GM06990 (cell line): ENCODE measurements around the gene POLE.
A peak's percentile ranks its signal among the peaks of the same experiment; 100 is the strongest.
"Not testable (repeated sequence)": the region's sequence is repeated elsewhere in the genome, so short reads cannot be mapped to it uniquely, and the experiment has no call there.

Experiments used
- DNase-seq: peaks from one replicate; pipeline ENCODE4 v3.0.0-alpha.2; 2011; ENCODE audit not compliant: insufficient read length; ENCODE audit errors: extremely low read depth
- H3K27me3 ChIP-seq: replicated peaks from 2 replicates; pipeline ENCODE4 v1.6.0; 2011; ENCODE audit warnings: low read length; ENCODE audit not compliant: control insufficient read depth, insufficient read depth
- H3K36me3 ChIP-seq: 2 replicates; pipeline ENCODE4 v1.5.1; 2011; ENCODE audit warnings: low read length; ENCODE audit not compliant: control insufficient read depth, insufficient read depth
- H3K4me3 ChIP-seq: replicated peaks from 2 replicates; pipeline ENCODE4 v1.5.1; 2011; ENCODE audit warnings: low read depth, mild to moderate bottlenecking, control low read depth, low read length
- CTCF ChIP-seq: IDR thresholded peaks from 2 replicates; pipeline ENCODE4 v1.5.1; 2011; ENCODE audit warnings: low read length, control low read depth, mild to moderate bottlenecking, inconsistent platforms; ENCODE audit not compliant: insufficient read depth, poor library complexity, severe bottlenecking

The POLE gene

GRCh38 chr12:132601171-132601883, 85.8 kb downstream of the POLE start:
- no peaks in the 10 kb centered on the region for H3K36me3 ChIP-seq
- DNase-seq, result no peak
- no peaks in the 10 kb centered on the region; the same call in 1 of the 2 replicates for H3K27me3 ChIP-seq
- TF ChIP-seq CTCF, result no peak
- no peak overlapping the region for H3K4me3 ChIP-seq

- Histone ChIP-seq H3K36me3 (no peaks in the 10 kb centered on the region), H3K4me3 (peak overlapping the region; percentile 54), H3K27me3 (no peaks in the 10 kb centered on the region; the same call in 1 of the 2 replicates)
- TF ChIP-seq CTCF, result peak; percentile 80
- DNase-seq, result no peak
These were observed 86.8 kb downstream of the POLE start for GRCh38 chr12:132600048-132601032.

- not testable (repeated sequence) for H3K36me3 ChIP-seq, H3K27me3 ChIP-seq, H3K4me3 ChIP-seq, DNase-seq
These were observed 87.6 kb downstream of the POLE start for GRCh38 chr12:132599502-132599901.

- Histone ChIP-seq H3K36me3 (no peaks in the 10 kb centered on the region), H3K4me3 (peak overlapping the region; percentile 57), H3K27me3 (no peaks in the 10 kb centered on the region; the same call in 1 of the 2 replicates)
- TF ChIP-seq CTCF, result no peak
- no peak for DNase-seq
These were observed 89.5 kb downstream of the POLE start for GRCh38 chr12:132597333-132598316.

GRCh38 chr12:132596016-132596415, 91.1 kb downstream of the POLE start:
- TF ChIP-seq CTCF, result no peak
- Histone ChIP-seq H3K27me3 (no peaks in the 10 kb centered on the region; the same call in 1 of the 2 replicates), H3K36me3 (no peaks in the 10 kb centered on the region), H3K4me3 (no peak overlapping the region)
- DNase-seq, result no peak
